ENCODE results near the gene PPP2R2C.

Gene PPP2R2C

GRCh38 chr4:6278801-6279197 lies 193.6 kb downstream of the PPP2R2C start:
- Histone ChIP-seq H3K4me2 (ENCODE audit: low read length) (no peak overlapping the region), H2AFZ (no peak overlapping the region), H3K36me3 (ENCODE audit: control insufficient read depth, insufficient read depth, low read length) (no peaks in the 10 kb centered on the region), H3K9ac (no peak overlapping the region), H3K79me2 (peaks cover 2% of the 10 kb centered on the region), H3K27ac (no peak overlapping the region), H3K9me3 (ENCODE audit: control insufficient read depth, low read length) (no peaks in the 10 kb centered on the region), H3K27me3 (ENCODE audit: control insufficient read depth, insufficient read depth, low read length) (no peaks in the 10 kb centered on the region), H3K4me1 (peaks cover under 1% of the 10 kb centered on the region), H3K4me3 (ENCODE audit: low read depth, low read length) (no peak overlapping the region)
- no peak for TF ChIP-seq CTCF (IDR thresholded peaks at IDR 0.05)

- Histone ChIP-seq H3K79me2 (peaks cover 2% of the 10 kb centered on the region), H3K9ac (no peak overlapping the region), H3K27me3 (ENCODE audit: control insufficient read depth, insufficient read depth, low read length) (no peaks in the 10 kb centered on the region), H3K4me2 (ENCODE audit: low read length) (no peak overlapping the region), H3K9me3 (ENCODE audit: control insufficient read depth, low read length) (no peaks in the 10 kb centered on the region), H3K4me3 (ENCODE audit: low read depth, low read length) (no peak overlapping the region), H2AFZ (no peak overlapping the region), H3K27ac (no peak overlapping the region), H3K4me1 (peaks cover 6% of the 10 kb centered on the region), H3K36me3 (ENCODE audit: control insufficient read depth, insufficient read depth, low read length) (no peaks in the 10 kb centered on the region)
- TF ChIP-seq CTCF (IDR thresholded peaks at IDR 0.05), result no peak
Observed at GRCh38 chr4:6277935-6278800, 194.2 kb downstream of the PPP2R2C start.

- H3K27ac ChIP-seq, result no peak overlapping the region
- H2AFZ ChIP-seq, result no peak overlapping the region
- H3K79me2 ChIP-seq, result peaks cover 2% of the 10 kb centered on the region
- H3K36me3 ChIP-seq (ENCODE audit: control insufficient read depth, insufficient read depth, low read length), result no peaks in the 10 kb centered on the region
- H3K4me1 ChIP-seq, result peaks cover 10% of the 10 kb centered on the region
- H3K27me3 ChIP-seq (ENCODE audit: control insufficient read depth, insufficient read depth, low read length), result no peaks in the 10 kb centered on the region
- H3K4me3 ChIP-seq (ENCODE audit: low read depth, low read length), result no peak overlapping the region
- no peaks in the 10 kb centered on the region for H3K9me3 ChIP-seq (ENCODE audit: control insufficient read depth, low read length)
- TF ChIP-seq CTCF (IDR thresholded peaks at IDR 0.05), result no peak
- no peak overlapping the region for H3K4me2 ChIP-seq (ENCODE audit: low read length)
- no peak overlapping the region for H3K9ac ChIP-seq
Observed at GRCh38 chr4:6277139-6277802, 195.1 kb downstream of the PPP2R2C start.

GRCh38 chr4:6275898-6276806 lies 196.3 kb downstream of the PPP2R2C start:
- no peaks in the 10 kb centered on the region for H3K36me3 ChIP-seq (ENCODE audit: control insufficient read depth, insufficient read depth, low read length)
- H3K9me3 ChIP-seq (ENCODE audit: control insufficient read depth, low read length), result no peaks in the 10 kb centered on the region
- H3K27me3 ChIP-seq (ENCODE audit: control insufficient read depth, insufficient read depth, low read length), result no peaks in the 10 kb centered on the region
- no peak for TF ChIP-seq CTCF (IDR thresholded peaks at IDR 0.05)
- H3K79me2 ChIP-seq, result peaks cover 2% of the 10 kb centered on the region
- no peak overlapping the region for H3K4me3 ChIP-seq (ENCODE audit: low read depth, low read length)
- H3K4me2 ChIP-seq (ENCODE audit: low read length), result no peak overlapping the region
- no peak overlapping the region for H2AFZ ChIP-seq
- peaks cover 10% of the 10 kb centered on the region for H3K4me1 ChIP-seq
- H3K27ac ChIP-seq, result no peak overlapping the region
- no peak overlapping the region for H3K9ac ChIP-seq

Data from parathyroid adenoma (tissue), 2 donors.